Occipital lobe (tissue), 2 donors: ENCODE data around the gene EPS8L3. TPM values are rescaled to one million over a fixed set of nuclear protein-coding genes. Genes with fewer than 3 reads are reported as not detected.
"Not testable (repeated sequence)": the region's sequence is repeated elsewhere in the genome, so short reads cannot be mapped to it uniquely, and the experiment has no call there.

Experiments
- DNase-seq: peaks from one replicate; lab custom pipeline; 2025; lab: John Stamatoyannopoulos, UW
- total RNA-seq: library from RNA; depleted of rRNA; stranded (reverse); fragments of >200 nt; gene quantifications from one replicate; pipeline ENCODE4 v1.2.3, GENCODE V29; 2014

The EPS8L3 gene
- total RNA-seq, 1 donor from 2014 or later: not detected

DNA sequence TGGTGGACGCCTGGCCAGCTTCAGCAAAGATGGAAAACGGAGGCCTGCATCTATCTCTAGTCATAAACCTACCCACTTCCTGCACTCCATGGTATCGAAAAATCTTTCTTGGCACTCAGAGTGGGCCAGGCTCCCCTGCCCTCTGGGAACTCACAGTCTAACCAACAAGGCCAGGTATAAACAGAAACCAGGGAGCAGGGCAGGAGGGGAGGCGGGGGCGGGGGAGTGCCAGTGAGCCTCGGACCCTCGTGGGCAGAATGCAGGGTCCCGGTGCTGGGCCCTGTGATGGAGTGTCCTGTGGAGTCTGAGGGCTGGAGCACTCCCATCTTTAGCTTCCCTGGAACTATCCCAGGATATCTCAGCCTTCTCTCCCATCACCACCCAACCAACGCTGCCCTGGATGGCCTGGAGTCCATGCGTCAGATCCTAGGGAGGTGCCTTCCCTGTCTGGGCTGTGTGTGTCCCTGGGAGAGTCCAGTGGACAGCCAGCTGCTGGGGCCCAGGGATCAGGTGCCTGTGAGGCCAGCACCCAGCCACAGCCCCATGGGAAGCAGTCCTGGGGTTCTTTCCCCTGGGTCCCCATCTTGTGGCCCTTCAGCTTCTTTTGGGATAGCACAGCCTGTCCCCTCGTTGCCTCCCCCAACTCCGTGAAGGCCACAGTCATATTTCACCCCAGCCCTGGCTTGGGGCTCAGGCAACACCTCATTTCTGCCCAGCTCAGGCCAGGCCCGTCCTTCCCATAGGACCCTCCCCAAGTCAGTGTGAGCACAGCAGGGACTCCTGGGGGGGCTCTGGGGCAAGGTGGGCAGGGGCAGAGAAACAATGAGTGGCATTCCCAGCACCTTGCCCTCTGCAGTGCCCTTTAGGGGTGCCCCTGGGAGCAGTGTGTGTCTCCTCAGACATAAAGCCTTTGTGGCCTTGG, 1.1 kb upstream of the EPS8L3 start:
- DNase-seq: no peak

DNA sequence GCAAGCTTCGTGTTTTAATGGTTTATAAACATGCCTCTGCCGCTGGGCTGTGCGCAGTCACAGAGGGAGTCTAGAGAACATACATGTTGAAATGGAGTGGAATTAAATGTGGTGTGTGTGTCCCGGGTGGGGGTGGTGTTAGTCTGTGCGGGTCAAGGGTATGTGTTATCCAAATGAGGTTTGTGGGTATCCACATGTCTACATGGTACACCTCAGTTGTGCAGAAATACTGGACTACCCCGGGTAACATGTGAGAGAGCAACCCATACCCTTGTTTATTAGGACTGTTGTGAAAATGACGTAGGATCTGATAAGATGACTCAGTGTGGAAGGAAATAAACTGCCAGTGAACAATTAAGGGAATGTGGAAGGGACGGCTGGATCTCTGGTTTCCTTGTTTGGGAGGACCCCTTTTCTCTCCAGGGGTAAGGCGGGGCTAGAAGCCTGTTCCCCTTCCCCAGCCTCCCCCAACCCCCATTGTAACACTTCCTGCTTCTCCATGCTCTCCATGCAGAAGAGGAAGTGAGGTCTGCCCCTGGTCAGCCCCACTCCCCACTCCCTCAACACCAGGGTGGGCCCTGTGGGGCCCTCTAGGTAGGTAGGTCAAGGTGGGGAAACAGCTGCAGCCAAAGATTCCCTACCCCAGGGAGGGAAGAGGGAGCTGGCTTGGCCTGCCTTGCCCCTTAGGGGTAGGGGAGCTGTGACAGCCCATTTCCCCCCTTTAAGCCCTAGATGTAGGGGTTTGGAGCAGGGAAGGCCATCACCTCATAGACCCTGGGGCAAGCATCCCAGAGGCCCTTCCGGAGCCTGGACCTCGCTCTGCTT, 690 bp downstream of the EPS8L3 start:
- no peak for DNase-seq

DNA sequence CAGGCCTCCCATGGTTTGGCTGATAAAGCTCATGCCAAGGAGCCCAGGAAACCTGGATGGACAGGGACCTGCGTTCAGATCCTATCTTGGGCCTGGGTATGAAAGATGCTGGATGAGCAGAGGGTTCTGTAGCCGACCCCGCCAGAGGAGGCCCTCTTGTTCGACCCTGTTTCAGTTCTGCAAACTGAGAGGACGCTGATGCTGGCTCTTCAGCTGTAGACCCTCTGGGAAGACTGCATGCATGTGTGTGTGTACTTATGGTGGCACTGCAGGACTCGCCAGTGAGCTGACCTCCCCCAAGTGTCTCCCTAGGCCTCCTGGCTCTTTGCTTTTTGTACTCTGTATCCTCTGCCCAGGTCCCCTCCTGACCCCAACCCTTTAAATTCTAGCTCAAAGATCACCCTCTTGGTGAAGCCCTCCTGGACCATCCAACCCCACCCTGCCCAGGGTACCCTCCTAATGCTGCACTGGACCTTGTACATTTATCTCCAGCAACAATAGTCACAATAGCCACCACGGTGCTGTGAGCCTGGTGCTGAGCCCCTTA, 1.6 kb downstream of the EPS8L3 start:
- DNase-seq: no peak

DNA sequence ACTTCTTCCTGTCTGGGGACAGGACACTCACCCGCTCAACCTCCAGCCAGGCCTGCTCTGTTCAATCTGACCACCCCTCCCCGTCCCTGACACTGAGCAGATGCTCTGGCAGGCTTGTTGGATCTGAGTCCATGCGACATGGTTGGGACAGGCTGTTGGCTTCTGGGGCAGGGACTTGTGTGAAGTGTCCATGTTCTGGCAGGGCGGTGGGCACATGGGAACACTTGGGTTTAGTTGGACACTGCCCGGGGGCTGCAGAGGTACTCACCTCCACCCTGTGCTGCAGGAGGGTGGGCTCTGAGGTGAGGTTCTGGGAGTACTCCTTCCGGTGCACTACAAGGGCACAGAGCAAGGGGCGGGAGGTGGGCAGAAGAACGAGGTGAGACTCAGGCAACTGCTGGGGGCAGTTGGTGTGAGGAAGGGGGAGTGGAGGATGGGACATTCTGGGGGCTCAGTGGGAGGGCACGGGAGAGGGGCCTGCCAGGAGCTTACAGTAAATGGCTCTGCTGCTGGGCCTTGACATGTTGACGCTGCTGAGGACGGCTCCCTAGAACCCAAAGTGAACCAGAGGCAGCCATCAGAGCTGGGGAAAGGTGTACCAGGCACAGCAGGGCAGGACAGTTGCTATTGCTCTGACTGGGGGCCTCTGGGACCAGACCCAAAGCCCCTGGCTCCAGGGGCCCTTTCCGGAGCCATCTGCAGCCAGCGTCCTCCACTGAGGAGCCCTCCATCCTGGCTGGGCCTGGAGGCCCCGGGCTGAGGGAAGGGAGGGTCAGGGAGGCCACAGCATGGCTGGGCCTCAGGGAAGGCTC, 2.3 kb downstream of the EPS8L3 start:
- no peak for DNase-seq

DNA sequence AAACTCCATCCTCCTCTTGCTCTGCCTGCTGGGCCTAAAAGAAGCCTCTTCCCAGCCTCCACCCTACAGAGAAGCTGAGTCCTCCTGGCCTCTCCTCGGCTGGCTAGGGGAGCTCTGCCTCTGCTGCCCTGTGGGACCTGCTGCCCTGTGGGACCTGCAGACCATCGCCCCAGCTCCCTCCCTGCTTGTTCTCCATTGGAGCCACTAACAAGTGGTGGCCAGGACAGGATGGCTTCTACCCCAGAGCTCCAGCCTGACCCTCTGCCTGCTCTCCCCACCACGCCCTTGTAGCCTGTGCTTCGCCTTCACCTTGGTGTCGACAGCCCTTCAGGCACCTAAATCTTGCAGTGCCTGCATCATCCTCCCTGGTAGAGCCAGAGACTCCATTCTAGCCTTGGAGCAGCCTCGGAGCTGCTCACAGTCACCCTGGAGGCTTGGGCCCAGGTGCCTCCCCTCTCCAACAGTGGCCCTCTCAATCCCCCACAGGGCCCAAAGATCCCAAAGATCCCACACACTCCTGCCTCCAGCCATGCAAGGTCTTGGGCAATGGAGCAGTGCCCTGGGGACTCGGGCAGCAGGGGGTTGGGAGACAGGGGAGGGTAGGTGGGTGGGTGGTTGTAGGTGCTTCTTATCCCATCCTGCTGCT, 3.0 kb downstream of the EPS8L3 start:
- DNase-seq: no peak

DNA sequence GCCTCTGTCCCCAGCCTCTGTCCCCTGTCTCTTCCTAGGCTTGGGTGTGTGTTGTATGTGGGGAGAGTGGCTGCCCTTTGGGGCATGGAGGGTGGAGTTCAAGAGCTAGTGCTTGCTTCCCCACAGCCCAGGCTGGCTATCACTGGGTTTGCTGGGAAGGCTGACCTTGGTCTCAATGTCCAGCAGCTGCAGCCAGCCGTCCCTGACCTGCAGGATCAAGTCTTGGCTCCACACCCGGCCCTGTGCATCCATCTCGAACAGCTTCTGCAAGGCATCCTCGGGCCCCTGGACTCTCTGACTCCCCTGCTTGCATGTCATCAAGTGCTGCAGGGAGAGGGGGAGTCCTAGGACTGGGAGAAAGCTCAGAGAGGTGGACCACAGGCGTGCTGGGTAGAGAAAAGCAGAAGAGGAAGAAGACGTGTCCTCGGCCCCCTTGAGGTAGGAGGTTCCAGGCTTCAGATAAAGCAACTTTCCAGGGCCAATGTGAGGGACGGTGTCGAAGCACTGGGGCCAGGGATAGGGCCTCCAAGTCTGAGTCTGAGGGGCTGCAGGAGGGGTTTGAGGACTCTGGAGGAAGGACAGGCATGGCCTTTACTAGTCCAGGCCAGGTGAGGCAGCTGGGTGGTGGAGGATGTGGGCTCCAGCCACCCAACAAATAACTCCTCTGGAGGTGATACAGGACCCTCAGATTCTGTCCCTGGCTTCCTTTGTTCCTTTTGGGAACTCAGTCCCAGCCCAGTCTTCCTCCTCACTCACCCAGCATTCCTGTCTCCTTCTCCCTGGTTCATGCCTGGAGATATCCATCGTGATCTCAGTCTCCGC, 4.0 kb downstream of the EPS8L3 start:
- no peak for DNase-seq

DNA sequence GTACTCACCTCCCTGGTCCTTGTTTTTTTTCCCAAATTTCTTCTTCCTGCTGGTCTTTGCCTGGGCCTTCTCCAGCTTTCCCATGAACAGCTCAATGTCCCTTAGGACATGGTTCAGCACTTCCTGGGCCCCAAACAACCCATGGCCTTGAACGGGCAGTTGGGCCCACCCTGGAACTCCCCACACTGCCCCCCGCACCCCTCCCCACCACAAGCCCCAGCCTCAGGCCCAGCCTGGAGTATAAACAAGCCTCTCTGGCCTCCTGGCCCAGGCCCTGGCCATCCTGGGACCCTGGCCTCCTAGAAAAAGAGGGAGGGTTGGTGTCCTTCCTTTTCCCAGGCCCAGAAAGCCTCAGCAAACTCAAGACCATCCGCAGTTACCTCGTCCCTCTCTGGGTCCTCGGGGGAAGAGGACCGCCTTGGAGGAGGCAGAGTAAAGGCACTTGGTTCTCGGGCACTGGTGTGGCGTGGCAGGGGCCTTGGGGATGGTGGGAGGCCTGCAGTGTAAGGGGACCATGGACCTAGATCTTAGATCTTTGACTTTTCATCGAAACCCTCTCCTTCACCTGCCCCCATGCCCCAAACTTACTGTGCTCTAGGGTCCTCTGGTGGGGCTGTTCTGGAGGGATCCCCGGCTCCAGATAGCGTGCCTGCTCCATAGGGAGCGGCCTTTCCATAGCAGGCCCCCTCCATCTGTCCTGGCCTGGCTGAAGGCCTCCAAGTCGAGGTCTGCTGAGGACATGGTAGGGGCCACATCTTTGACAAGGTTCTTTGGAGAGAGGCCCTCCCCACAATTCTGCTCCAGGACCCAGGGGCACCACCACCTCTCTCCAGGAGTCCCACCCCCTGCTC, 5.6 kb downstream of the EPS8L3 start:
- DNase-seq: no peak

DNA sequence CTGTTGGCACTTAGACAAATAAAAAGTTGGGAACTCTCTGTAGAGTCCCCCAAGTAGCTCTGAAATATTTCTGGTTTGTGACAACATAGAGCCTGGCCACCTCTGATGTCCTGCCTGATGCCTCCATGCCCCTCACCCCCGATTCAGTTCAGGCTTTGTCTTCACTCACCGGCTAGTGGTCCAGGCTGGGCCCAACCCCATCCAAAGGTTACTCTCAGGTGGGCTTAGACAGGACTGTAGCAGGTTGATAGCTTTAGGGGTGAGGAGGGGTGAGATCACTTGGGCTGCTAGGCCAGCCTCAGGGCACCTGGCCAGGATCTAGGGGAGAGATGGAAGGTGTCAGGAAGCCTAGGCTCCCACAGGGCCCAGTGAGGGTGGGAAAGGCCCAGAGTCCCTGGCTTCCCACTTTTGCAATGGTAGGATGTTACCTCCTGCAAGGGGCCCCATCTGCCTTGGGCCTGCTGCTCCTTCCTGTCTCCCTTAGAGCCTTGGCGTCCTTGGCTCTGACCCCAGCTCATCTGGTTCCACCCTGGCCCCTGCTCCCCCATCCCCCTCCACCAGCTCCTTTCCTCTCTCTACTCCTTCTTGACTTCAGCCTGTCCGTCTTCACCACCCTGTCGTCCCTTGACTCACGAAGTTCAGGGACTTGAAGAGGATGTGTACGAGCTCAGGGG, 6.7 kb downstream of the EPS8L3 start:
- DNase-seq: no peak

DNA sequence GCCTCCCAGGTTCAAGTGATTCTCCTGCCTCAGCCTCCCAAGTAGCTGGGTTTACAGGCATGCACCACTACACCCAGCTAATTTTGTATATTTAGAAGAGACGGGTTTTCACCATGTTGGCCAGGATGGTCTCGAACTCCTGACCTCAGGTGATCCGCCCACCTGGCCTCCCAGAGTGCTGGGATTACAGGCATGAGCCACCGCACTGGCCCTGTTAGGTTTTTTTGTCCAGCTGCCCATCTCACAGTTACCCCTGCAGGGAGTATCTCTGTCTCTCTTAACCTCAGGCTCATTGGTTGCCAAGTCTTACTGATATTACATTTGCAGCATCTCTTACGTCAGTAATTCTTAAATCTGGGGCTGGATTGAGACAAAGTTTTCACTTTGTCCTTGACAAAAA, 7.4 kb downstream of the EPS8L3 start:
- DNase-seq: not testable (repeated sequence)

DNA sequence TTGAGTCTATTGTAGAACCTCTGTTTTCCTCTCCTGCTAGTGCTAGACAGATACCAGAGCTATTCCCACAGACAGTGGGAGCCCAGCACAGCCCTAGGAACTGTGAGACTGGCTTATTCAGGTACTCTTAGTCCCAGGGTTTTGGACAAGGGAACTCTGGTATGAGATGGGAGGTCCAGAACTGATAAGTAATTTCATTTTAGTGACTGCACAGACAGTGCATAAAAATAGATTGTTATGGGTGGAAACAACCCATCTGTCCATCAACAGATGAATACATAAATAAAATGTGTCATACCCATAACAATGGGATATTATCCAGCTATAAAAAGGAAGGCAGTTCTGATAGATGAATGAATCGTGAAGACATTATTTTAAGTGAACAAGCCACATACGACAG, 9.0 kb downstream of the EPS8L3 start:
- DNase-seq: no peak

DNA sequence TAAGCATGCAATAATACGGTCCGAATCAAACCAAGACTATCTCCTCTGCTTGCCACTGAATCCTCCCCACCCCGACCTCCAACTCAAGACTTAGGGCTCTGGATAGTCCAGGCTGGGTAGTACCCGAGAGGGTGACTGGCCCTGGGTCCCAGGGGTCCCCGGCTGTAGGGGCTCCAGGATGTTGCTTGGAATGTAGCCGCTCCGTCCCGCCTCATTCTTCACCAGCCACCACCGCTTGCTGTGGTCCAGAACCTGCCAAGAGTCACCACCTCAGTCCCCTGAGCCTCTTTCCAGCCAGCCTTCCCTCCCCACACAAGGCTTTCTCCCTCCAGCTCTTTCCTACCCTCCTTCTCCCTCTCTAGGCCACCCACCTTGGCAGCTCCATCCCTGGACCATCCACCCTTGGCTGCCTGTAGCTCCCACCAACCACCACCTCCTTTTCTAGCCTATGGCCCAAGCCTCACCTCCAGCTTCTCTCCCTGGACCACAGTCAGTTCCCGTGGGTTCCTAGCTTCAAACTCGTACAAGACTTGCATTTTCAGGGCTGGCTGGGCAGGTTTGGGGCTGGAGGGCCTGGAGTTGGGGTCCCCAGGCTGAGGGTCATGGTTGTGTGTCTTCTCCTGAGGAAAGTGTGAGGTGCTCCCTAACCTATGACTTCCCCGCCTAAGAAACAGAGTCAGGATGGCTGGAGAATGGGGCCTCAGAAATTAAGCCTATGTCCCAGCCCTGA, 12.0 kb downstream of the EPS8L3 start:
- no peak for DNase-seq

DNA sequence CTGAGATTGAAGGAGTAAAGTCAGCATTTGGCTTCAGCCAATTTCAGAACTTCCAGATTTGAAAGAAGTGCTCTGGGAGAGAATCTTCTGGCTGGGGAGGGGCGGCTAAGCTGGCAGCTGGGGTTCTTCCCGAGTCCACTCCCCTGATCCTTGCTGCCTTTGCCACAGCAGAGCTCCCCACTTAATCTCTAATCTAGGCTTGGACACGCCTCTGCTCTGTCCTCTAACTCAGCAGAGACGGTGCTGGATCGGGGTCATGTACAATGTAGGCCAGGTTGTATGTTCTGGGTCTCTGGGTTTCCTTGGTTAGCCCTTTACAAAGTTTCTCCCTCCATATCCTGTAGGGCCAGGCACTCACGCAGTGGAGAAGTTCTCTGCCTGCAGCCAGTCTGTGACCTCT, 12.8 kb downstream of the EPS8L3 start:
- DNase-seq: no peak

DNA sequence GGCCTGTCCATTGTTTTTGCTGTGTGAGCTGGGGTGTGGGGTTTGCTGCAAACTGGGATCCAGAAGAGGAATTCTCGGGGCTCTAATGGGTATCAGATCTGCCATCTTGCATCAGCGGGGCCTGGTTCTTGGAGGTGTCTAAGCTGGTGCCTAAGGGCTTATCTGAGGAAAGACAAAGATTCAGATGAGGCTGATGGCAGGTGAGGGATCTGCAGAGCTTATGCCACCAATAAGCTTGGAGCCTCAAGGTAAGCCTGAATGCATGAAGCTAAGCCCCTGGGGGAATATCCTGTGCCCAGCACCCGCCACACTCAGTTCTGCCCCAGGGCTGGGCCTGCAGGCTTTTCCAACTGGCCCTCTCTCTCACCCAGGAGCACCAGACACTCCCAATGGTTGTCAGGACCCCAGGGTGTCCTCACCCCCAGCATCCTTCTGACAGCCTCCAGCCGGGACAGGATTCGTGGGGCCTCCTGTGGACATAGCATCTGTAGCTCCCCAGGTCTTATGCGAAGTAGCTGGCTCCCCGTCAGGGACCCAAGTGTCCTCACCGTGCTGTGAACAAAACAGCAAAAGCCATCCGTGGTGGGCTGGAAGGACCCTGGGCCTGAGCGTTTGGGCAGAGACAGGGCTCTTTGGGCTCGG, 13.4 kb downstream of the EPS8L3 start:
- no peak for DNase-seq

DNA sequence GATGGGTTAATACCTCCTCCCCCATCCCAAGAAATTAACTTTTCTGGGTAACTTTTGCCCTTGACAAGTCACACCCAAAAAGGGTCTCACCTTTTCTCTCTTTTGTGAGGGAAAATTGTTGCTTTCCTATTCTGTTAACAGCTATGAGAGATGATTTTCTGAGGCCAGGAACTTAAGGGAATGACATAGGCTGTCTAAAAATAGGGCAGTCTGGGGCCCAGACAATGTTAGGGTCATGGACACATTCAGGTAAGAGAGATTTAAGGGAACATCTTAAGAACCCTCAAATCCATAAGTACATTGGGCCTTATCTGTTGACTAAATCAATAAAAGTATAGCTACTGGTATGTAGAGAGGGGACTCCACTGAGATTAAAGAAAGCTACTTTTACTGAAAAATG, 14.5 kb downstream of the EPS8L3 start:
- no peak for DNase-seq

DNA sequence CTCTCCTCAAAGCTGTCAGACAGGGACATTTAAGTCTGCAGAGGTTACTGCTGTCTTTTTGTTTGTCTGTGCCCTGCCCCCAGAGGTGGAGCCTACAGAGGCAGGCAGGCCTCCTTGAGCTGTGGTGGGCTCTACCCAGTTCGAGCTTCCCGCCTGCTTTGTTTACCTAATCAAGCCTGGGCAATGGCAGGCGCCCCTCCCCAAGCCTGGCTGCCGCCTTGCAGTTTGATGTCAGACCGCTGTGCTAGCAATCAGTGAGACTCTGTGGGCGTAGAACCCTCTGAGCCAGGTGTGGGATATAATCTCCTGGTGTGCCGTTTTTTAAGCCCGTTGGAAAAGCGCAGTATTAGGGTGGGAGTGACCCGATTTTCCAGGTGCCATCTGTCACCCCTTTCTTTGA, 15.4 kb downstream of the EPS8L3 start:
- DNase-seq: not testable (repeated sequence)

DNA sequence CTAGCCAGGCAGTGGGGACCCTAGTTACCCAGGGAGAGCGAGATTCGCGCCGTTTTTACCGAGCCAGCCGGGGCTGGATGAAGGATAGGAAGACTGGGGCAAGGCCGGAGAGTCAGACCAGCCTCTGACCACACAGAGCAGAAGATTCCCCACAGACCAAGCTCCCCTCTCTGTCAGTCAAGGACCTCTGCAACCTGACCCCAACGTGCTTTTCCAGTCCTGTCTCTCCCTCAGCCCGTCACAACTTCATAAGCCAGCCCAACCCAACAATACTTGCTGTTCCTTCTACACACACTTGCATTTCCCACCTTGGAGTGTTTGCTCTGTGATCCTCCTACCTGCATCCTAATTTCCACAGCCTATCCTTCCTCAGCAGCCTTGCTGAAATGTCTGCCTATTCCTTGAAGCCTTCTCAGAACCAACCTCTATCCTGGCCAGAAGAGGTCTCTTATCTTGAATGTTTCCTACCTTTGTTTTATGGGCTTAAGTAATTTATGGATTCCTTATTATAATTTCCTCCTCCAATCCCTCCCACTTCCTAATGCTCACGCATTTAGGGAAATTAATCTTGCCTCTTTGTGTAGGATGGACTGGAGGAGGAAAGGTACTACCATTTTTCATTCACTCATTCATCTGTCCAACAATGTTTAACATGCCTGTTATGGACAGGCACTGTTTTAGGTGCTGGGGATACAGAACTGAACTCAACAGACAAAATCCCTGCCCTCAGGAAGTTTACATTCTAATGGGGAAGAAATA, 22.9 kb downstream of the EPS8L3 start, which contains the start of gene GSTM3:
TSS of gene GSTM3 (minus strand) at position 424 of the 759 bp plus-strand sequence. CDS start 751 bp downstream, outside the sequence.
- no peak for DNase-seq
